ENCODE results near the gene PCNT. TPM values are rescaled to one million over a fixed set of nuclear protein-coding genes. Genes with fewer than 3 reads are reported as not detected.

The PCNT gene
- total and polyA plus RNA-seq, 9 of the 15 experiments (the other 6 are each of a cell fraction or from before 2014, with no cell fraction given): 9.1 to 53.5 (median 31.3) TPM

- H4K20me1 ChIP-seq (replicated peaks; ENCODE audit: control insufficient read depth, insufficient read depth, low read length): peaks cover 5% of the 10 kb centered on the region; the same call in 1 of the 2 replicates
- CTCF ChIA-PET (ENCODE audit: low intra/inter-chr PET ratio): no interaction called here
- H3K79me2 ChIP-seq (ENCODE audit: control insufficient read depth, insufficient read depth, low read length): peaks cover 55% of the 10 kb centered on the region
These were observed 51.7 kb downstream of the PCNT start for GRCh38 chr21:46375560-46376230.

More at GRCh38 chr21:46375560-46376230, 51.7 kb downstream of the PCNT start:
- H3K9me3 ChIP-seq (replicated peaks; ENCODE audit: control insufficient read depth, insufficient read depth, low read depth, low read length): peaks cover 9% of the 10 kb centered on the region; the same call in 1 of the 2 replicates
- peaks cover 54% of the 10 kb centered on the region for H3K36me3 ChIP-seq (ENCODE audit: control insufficient read depth, insufficient read depth, low read length)
- no peak overlapping the region for H3K4me3 ChIP-seq
- TF ChIP-seq USF1 (CRISPR knock-in tag; IDR thresholded peaks at IDR 0.05) (no peak), RBM14 (IDR thresholded peaks at IDR 0.05; ENCODE audit: borderline replicate concordance, insufficient read depth, low read depth, low read length) (no peak), POLR2G (IDR thresholded peaks at IDR 0.05; ENCODE audit: low read depth, low read length) (0 out of 2 replicates have a peak, but pooled peaks have one; percentile 18), MCM2 (IDR thresholded peaks at IDR 0.05; ENCODE audit: low read depth) (no peak), BCLAF1 (IDR thresholded peaks at IDR 0.05; ENCODE audit: borderline replicate concordance in 1 of 2, control insufficient read depth in 1 of 2, low read depth in 2 of 2, low read length in 1 of 2) (no peak)
- H3K27ac ChIP-seq (ENCODE audit: extremely low read depth, low read depth, low read length): no peak overlapping the region
- intact Hi-C loops (cut with micrococcal nuclease): no loop called here
- POLR2A ChIA-PET: interaction anchor here (1.4 kb wide), 1 partner anchor 15 kb away, joined by 3 read pairs; no protein-coding TSS in a partner anchor
- no peaks in the 10 kb centered on the region; a peak in 2 of 5 replicates for H3K27me3 ChIP-seq (ENCODE audit: control insufficient read depth in 2 of 2, insufficient read depth in 2 of 2, low read length in 2 of 2)
- 96% methylated on average over 32 of the region's 32 CpGs for WGBS (ENCODE audit: insufficient coverage, low coverage, missing lambda C conversion rate)
- H3K9me1 ChIP-seq (ENCODE audit: control insufficient read depth, insufficient read depth, low read length): no peaks in the 10 kb centered on the region
- no TSS peak for BruUV-seq (replicated peaks)
- no peak overlapping the region for H2AFZ ChIP-seq (ENCODE audit: low read depth, low read length)
- FAIRE-seq (no peak), ATAC-seq (no peak), DNase-seq (ENCODE audit: extremely low read depth in 1 of 4, low spot score in 3 of 4) (no peak)
- in situ Hi-C loops (cut with MboI): no loop called here
- H3K9ac ChIP-seq (ENCODE audit: insufficient read depth in 1 of 2, low read depth in 2 of 2, low read length in 2 of 2): peak overlapping the region in 1 of 2 experiments; percentile 42; a peak in 1 of 4 replicates
- H3K4me2 ChIP-seq (ENCODE audit: insufficient read depth, low read length): no peak overlapping the region
- H3K4me1 ChIP-seq (replicated peaks in 1 of 2; ENCODE audit: control insufficient read depth in 2 of 2, insufficient read depth in 2 of 2, low read length in 2 of 2): peaks cover 0 to 13% of the 10 kb centered on the region in 2 experiments; a peak in 1 of 5 replicates
